Gastroesophageal sphincter (tissue), 3 donors: ENCODE measurements around the gene DES.
A peak's percentile ranks its signal among the peaks of the same experiment; 100 is the strongest.

ENCODE experiments used
- EP300 ChIP-seq: sonication (generic); formaldehyde crosslinking; IDR thresholded peaks from one replicate; pipeline ENCODE4 v1.6.1; 2017; ENCODE audit warnings: antibody characterized with exemption, mild to moderate bottlenecking
- POLR2A ChIP-seq, 2 donors: fragments of 450-650 bp; IDR thresholded peaks; one replicate each; pipeline ENCODE4 v1.6.1; 2017; ENCODE audit warnings: antibody characterized with exemption in 2 of 2, mild to moderate bottlenecking in 2 of 2, moderate library complexity in 1 of 2
- POLR2AphosphoS5 ChIP-seq: sonication (generic); formaldehyde crosslinking; IDR thresholded peaks from one replicate; pipeline ENCODE4 v1.6.1; 2017; ENCODE audit warnings: antibody characterized with exemption
- TF ChIP-seq, protein P1 (sequence below), 4 experiments: fragments of 200-600 bp in 2 of 4; fragments of 450-650 bp in 2 of 4; sonication (generic) in 1 of 4; IDR thresholded peaks; one replicate each; pipeline ENCODE4 v1.5.1; 2017 to 2019; ENCODE audit warnings: antibody characterized with exemption in 4 of 4, mild to moderate bottlenecking in 2 of 4, moderate library complexity in 2 of 4

GRCh38 chr2:219475697-219476651 lies 57.8 kb downstream of the DES start:
- TF ChIP-seq POLR2A (IDR thresholded peaks at IDR 0.05) (no peak), POLR2AphosphoS5 (no peak), EP300 (no peak)
- TF ChIP-seq, protein P1, sequence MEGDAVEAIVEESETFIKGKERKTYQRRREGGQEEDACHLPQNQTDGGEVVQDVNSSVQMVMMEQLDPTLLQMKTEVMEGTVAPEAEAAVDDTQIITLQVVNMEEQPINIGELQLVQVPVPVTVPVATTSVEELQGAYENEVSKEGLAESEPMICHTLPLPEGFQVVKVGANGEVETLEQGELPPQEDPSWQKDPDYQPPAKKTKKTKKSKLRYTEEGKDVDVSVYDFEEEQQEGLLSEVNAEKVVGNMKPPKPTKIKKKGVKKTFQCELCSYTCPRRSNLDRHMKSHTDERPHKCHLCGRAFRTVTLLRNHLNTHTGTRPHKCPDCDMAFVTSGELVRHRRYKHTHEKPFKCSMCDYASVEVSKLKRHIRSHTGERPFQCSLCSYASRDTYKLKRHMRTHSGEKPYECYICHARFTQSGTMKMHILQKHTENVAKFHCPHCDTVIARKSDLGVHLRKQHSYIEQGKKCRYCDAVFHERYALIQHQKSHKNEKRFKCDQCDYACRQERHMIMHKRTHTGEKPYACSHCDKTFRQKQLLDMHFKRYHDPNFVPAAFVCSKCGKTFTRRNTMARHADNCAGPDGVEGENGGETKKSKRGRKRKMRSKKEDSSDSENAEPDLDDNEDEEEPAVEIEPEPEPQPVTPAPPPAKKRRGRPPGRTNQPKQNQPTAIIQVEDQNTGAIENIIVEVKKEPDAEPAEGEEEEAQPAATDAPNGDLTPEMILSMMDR (IDR thresholded peaks at IDR 0.05) = peak in 3 of 4 experiments; percentile 86 to 91 (median 90)
